HEK293 (cell line): ENCODE measurements around the gene NKD2.

Experiments used
- CTCF ChIA-PET: fragments of 350-600 bp; formaldehyde crosslinking; extraction: SDS; loops from one replicate; lab custom pipeline; 2021; ENCODE audit warnings: antibody characterized with exemption; lab: Yijun Ruan, JAX
- POLR2A ChIA-PET: fragments of 300-600 bp; formaldehyde crosslinking; extraction: SDS; loops from one replicate; lab custom pipeline; 2020; ENCODE audit warnings: antibody characterized with exemption, inconsistent platforms; lab: Yijun Ruan, JAX
- H3K27ac ChIP-seq: fragments of 200-500 bp; sonication (Bioruptor generic); 2 replicates; pipeline ENCODE4 v1.5.1; 2014; ENCODE audit warnings: low read depth, low read length, control low read depth, inconsistent platforms; ENCODE audit errors: extremely low read depth
- H3K36me3 ChIP-seq, 2 experiments: fragments of 200-500 bp in 1 of 2; sonication (Bioruptor generic) in 1 of 2; 1 replicate in 1 of 2; 2 replicates in 1 of 2; pipeline ENCODE4 v1.5.1; 2014 to 2017; ENCODE audit warnings: inconsistent platforms in 2 of 2, low read length in 2 of 2; ENCODE audit not compliant: control insufficient read depth in 2 of 2, insufficient read depth in 1 of 2
- H3K4me1 ChIP-seq: fragments of 200-500 bp; sonication (Bioruptor generic); 2 replicates; pipeline ENCODE4 v1.5.1; 2014; ENCODE audit warnings: mild to moderate bottlenecking, low read length, inconsistent platforms; ENCODE audit not compliant: control insufficient read depth, insufficient read depth
- H3K4me3 ChIP-seq: 2 replicates; pipeline ENCODE4 v1.5.1; 2011; ENCODE audit warnings: low read depth, mild to moderate bottlenecking, control low read depth, low read length, moderate library complexity
- H3K9me3 ChIP-seq: fragments of 200-500 bp; sonication (Bioruptor generic); 2 replicates; pipeline ENCODE4 v1.5.1; 2014; ENCODE audit warnings: low read depth, low read length, inconsistent platforms; ENCODE audit not compliant: control insufficient read depth, insufficient read depth
- AEBP2 ChIP-seq: fragments of 450-650 bp; formaldehyde crosslinking; IDR thresholded peaks from 2 replicates; pipeline ENCODE4 v1.5.1; 2016; ENCODE audit warnings: missing biosample characterization, missing genetic modification characterization, borderline replicate concordance
- GLIS1 ChIP-seq: fragments of 450-650 bp; formaldehyde crosslinking; IDR thresholded peaks from 2 replicates; pipeline ENCODE4 v1.5.1; 2016; ENCODE audit warnings: missing biosample characterization, missing genetic modification characterization
- KLF9 ChIP-seq: fragments of 450-650 bp; formaldehyde crosslinking; IDR thresholded peaks from 2 replicates; pipeline ENCODE4 v1.5.1; 2016; ENCODE audit warnings: missing biosample characterization, missing genetic modification characterization, low read depth
- SCRT1 ChIP-seq: fragments of 450-650 bp; formaldehyde crosslinking; IDR thresholded peaks from 2 replicates; pipeline ENCODE4 v1.5.1; 2016; ENCODE audit warnings: missing biosample characterization, missing genetic modification characterization, borderline replicate concordance
- SCRT2 ChIP-seq: fragments of 450-650 bp; formaldehyde crosslinking; IDR thresholded peaks from 2 replicates; pipeline ENCODE4 v1.5.1; 2016; ENCODE audit warnings: missing biosample characterization, missing genetic modification characterization
- TRIM28 ChIP-seq: IDR thresholded peaks from 2 replicates; pipeline ENCODE4 v1.6.1; 2011; ENCODE audit warnings: low read length, control low read depth, borderline replicate concordance
- YY2 ChIP-seq: fragments of 450-650 bp; formaldehyde crosslinking; IDR thresholded peaks from 2 replicates; pipeline ENCODE4 v1.5.1; 2016; ENCODE audit warnings: missing biosample characterization, missing genetic modification characterization
- ZBTB10 ChIP-seq: fragments of 450-650 bp; formaldehyde crosslinking; IDR thresholded peaks from 2 replicates; pipeline ENCODE4 v1.5.1; 2016; ENCODE audit warnings: missing biosample characterization, missing genetic modification characterization
- ZBTB11 ChIP-seq: fragments of 450-650 bp; formaldehyde crosslinking; conservative IDR thresholded peaks from 2 replicates; pipeline ENCODE4 v1.5.1; 2016; ENCODE audit warnings: low read depth, missing biosample characterization, missing genetic modification characterization
- ZBTB17 ChIP-seq: fragments of 450-650 bp; formaldehyde crosslinking; IDR thresholded peaks from 2 replicates; pipeline ENCODE4 v1.5.1; 2016; ENCODE audit warnings: missing biosample characterization, missing genetic modification characterization
- ZBTB20 ChIP-seq: fragments of 450-650 bp; formaldehyde crosslinking; IDR thresholded peaks from 2 replicates; pipeline ENCODE4 v1.5.1; 2016; ENCODE audit warnings: missing biosample characterization, missing genetic modification characterization
- ZBTB48 ChIP-seq: fragments of 450-650 bp; formaldehyde crosslinking; IDR thresholded peaks from 2 replicates; pipeline ENCODE4 v1.5.1; 2016; ENCODE audit warnings: missing biosample characterization, missing genetic modification characterization
- ZNF112 ChIP-seq: fragments of 450-650 bp; formaldehyde crosslinking; IDR thresholded peaks from 2 replicates; pipeline ENCODE4 v1.5.0; 2017; ENCODE audit warnings: missing biosample characterization, missing genetic modification characterization
- ZNF133 ChIP-seq: fragments of 450-650 bp; formaldehyde crosslinking; IDR thresholded peaks from 2 replicates; pipeline ENCODE4 v1.5.1; 2016; ENCODE audit warnings: missing biosample characterization, missing genetic modification characterization
- ZNF202 ChIP-seq: fragments of 450-650 bp; formaldehyde crosslinking; IDR thresholded peaks from 2 replicates; pipeline ENCODE4 v1.5.1; 2016; ENCODE audit warnings: missing biosample characterization, missing genetic modification characterization, borderline replicate concordance
- ZNF223 ChIP-seq: fragments of 450-650 bp; formaldehyde crosslinking; IDR thresholded peaks from 2 replicates; pipeline ENCODE4 v1.5.1; 2016; ENCODE audit warnings: missing biosample characterization, missing genetic modification characterization
- ZNF23 ChIP-seq: fragments of 450-650 bp; formaldehyde crosslinking; IDR thresholded peaks from 2 replicates; pipeline ENCODE4 v1.5.1; 2016; ENCODE audit warnings: missing biosample characterization, missing genetic modification characterization, borderline replicate concordance
- ZNF292 ChIP-seq: fragments of 450-650 bp; formaldehyde crosslinking; IDR thresholded peaks from 2 replicates; pipeline ENCODE4 v1.5.1; 2016; ENCODE audit warnings: low read depth, missing biosample characterization, missing genetic modification characterization, borderline replicate concordance
- ZNF423 ChIP-seq: fragments of 450-650 bp; formaldehyde crosslinking; IDR thresholded peaks from 2 replicates; pipeline ENCODE4 v1.5.1; 2016; ENCODE audit warnings: missing biosample characterization, missing genetic modification characterization
- ZNF449 ChIP-seq: fragments of 450-650 bp; formaldehyde crosslinking; IDR thresholded peaks from 2 replicates; pipeline ENCODE4 v1.5.1; 2017; ENCODE audit warnings: missing biosample characterization, mild to moderate bottlenecking, missing genetic modification characterization, moderate library complexity
- ZNF571 ChIP-seq: fragments of 450-650 bp; formaldehyde crosslinking; IDR thresholded peaks from 2 replicates; pipeline ENCODE4 v1.5.0; 2017; ENCODE audit warnings: missing biosample characterization, missing genetic modification characterization
- ZNF580 ChIP-seq: fragments of 450-650 bp; formaldehyde crosslinking; IDR thresholded peaks from 2 replicates; pipeline ENCODE4 v1.5.1; 2016; ENCODE audit warnings: missing biosample characterization, missing genetic modification characterization
- ZNF585B ChIP-seq: fragments of 450-650 bp; formaldehyde crosslinking; IDR thresholded peaks from 2 replicates; pipeline ENCODE4 v1.5.1; 2016; ENCODE audit warnings: missing biosample characterization, missing genetic modification characterization
- ZNF654 ChIP-seq: fragments of 450-650 bp; formaldehyde crosslinking; IDR thresholded peaks from 2 replicates; pipeline ENCODE4 v1.5.1; 2016; ENCODE audit warnings: low read depth, missing biosample characterization, missing genetic modification characterization
- ZNF660 ChIP-seq: fragments of 450-650 bp; IDR thresholded peaks from 2 replicates; pipeline ENCODE4 v1.5.1; 2018; ENCODE audit warnings: missing biosample characterization, mild to moderate bottlenecking, missing genetic modification characterization
- ZNF777 ChIP-seq: fragments of 450-650 bp; formaldehyde crosslinking; IDR thresholded peaks from 2 replicates; pipeline ENCODE4 v1.5.1; 2017; ENCODE audit warnings: missing biosample characterization, missing genetic modification characterization, borderline replicate concordance

Gene NKD2

GRCh38 chr5:1077026-1077425, 68.4 kb downstream of the NKD2 start (continued):
- TF ChIP-seq ZBTB10 (tag by site-specific recombination) = no peak
- TF ChIP-seq ZBTB20 (tag by site-specific recombination) = no peak
- no peak for TF ChIP-seq ZBTB17 (tag by site-specific recombination)
- TF ChIP-seq ZNF660 (tag by site-specific recombination) = no peak
- TF ChIP-seq ZNF202 (tag by site-specific recombination) = no peak

- no peaks in the 10 kb centered on the region for H3K4me1 ChIP-seq
- H3K27ac ChIP-seq = no peak overlapping the region
- TF ChIP-seq ZNF585B (tag by site-specific recombination) (no peak), SCRT2 (no peak), ZNF223 (tag by site-specific recombination) (no peak), GLIS1 (tag by site-specific recombination) (no peak), ZNF423 (tag by site-specific recombination) (no peak), TRIM28 (no peak), ZBTB48 (tag by site-specific recombination) (no peak), ZNF112 (tag by site-specific recombination) (no peak), YY2 (tag by site-specific recombination) (no peak), ZBTB11 (tag by site-specific recombination) (no peak), ZNF580 (no peak), ZNF777 (tag by site-specific recombination) (no peak), ZNF23 (tag by site-specific recombination) (no peak)
- no peaks in the 10 kb centered on the region for H3K9me3 ChIP-seq
- POLR2A ChIA-PET = no interaction called here
- CTCF ChIA-PET = interaction anchor here (1.0 kb wide), 1 partner anchor 154 kb away, joined by 3 read pairs; no protein-coding TSS in a partner anchor
- peaks cover 0 to 54% of the 10 kb centered on the region in 2 experiments; a peak in 2 of 3 replicates for H3K36me3 ChIP-seq
- H3K4me3 ChIP-seq = no peak overlapping the region
Measured at GRCh38 chr5:1077491-1078020, 69.0 kb downstream of the NKD2 start.

GRCh38 chr5:1078206-1078605, 69.6 kb downstream of the NKD2 start:
- no peak overlapping the region for H3K4me3 ChIP-seq
- H3K36me3 ChIP-seq = peaks cover 0 to 54% of the 10 kb centered on the region in 2 experiments; a peak in 2 of 3 replicates
- no peaks in the 10 kb centered on the region for H3K4me1 ChIP-seq
- CTCF ChIA-PET = no interaction called here
- POLR2A ChIA-PET = no interaction called here
- no peaks in the 10 kb centered on the region for H3K9me3 ChIP-seq
- H3K27ac ChIP-seq = no peak overlapping the region
- no peak for TF ChIP-seq KLF9 (tag by site-specific recombination)
- no peak for TF ChIP-seq ZNF133 (tag by site-specific recombination)
- TF ChIP-seq ZNF571 (tag by site-specific recombination) = no peak
- no peak for TF ChIP-seq ZNF292
- TF ChIP-seq ZNF449 (tag by site-specific recombination) = no peak
- no peak for TF ChIP-seq AEBP2 (tag by site-specific recombination)
- no peak for TF ChIP-seq ZNF654 (tag by site-specific recombination)
- TF ChIP-seq SCRT1 (tag by site-specific recombination) = no peak
